Testis (tissue), 3 donors: Measurements from ENCODE around the gene LYRM4. TPM values are rescaled to one million over a fixed set of nuclear protein-coding genes. Genes with fewer than 3 reads are reported as not detected.

Source experiments
- DNase-seq: peaks from one replicate; pipeline ENCODE4 v3.0.0-alpha.2; 2019
- H3K27ac ChIP-seq, 2 donors: fragments of 200-600 bp; sonication (generic); one replicate each; pipeline ENCODE4 v1.5.1; 2019
- H3K27me3 ChIP-seq: fragments of 200-600 bp; sonication (generic); one replicate; pipeline ENCODE4 v1.5.1; 2019
- H3K36me3 ChIP-seq: fragments of 200-600 bp; sonication (generic); one replicate; pipeline ENCODE4 v1.5.1; 2017; ENCODE audit warnings: low read depth; ENCODE audit errors: missing control alignments
- H3K4me1 ChIP-seq: fragments of 200-600 bp; sonication (generic); one replicate; pipeline ENCODE4 v1.5.1; 2019
- H3K4me3 ChIP-seq, 2 donors: fragments of 200-600 bp; sonication (generic); one replicate each; pipeline ENCODE4 v1.5.1; 2017 to 2019
- H3K9me3 ChIP-seq: fragments of 200-600 bp; sonication (generic); one replicate; pipeline ENCODE4 v1.5.1; 2017
- CTCF ChIP-seq, 3 experiments: fragments of 450-650 bp in 2 of 3; fragments of 200-600 bp in 1 of 3; sonication (generic) in 1 of 3; IDR thresholded peaks; one replicate each; pipeline ENCODE4 v1.5.1; 2016 to 2019; ENCODE audit warnings: antibody characterized with exemption in 3 of 3, mild to moderate bottlenecking in 2 of 3, moderate library complexity in 1 of 3
- POLR2A ChIP-seq: fragments of 450-650 bp; IDR thresholded peaks from one replicate; pipeline ENCODE4 v1.6.1; 2017; ENCODE audit warnings: antibody characterized with exemption, mild to moderate bottlenecking, moderate library complexity
- WGBS, 2 donors: methylation state at CpG; one replicate each; pipeline ENCODE4 v1.1.5; 2018; 5-methylcytosine and 5-hydroxymethylcytosine counted together
- intact Hi-C: fragments of 100-400 bp; cut with DNase I; formaldehyde crosslinking; loops from one replicate; pipeline ENCODE4 v1.15.1; 2023; ENCODE audit warnings: low total_unique reads
- polyA plus RNA-seq: library from polyadenylated mRNA; stranded (reverse); fragments of 350-450 nt; fragmentation: Illumina TruSeq; extraction: RNeasy Lipid Tissue Mini Kit (QIAGEN cat#74804); gene quantifications from one replicate; pipeline ENCODE4 v1.2.3, GENCODE V29; 2014; ENCODE audit warnings: low read depth, low replicate concordance; ENCODE audit not compliant: insufficient read depth
- total RNA-seq, 2 donors: library from RNA; depleted of rRNA; stranded (reverse); fragments of >200 nt; gene quantifications; one replicate each; pipeline ENCODE4 v1.2.3, GENCODE V29; 2016

Gene LYRM4
- total and polyA plus RNA-seq, 3 donors from 2014 or later: 18.5 to 41.8 (median 23.0) TPM

GRCh38 chr6:5180636-5181035 is 80.1 kb downstream of the LYRM4 start:
- TF ChIP-seq CTCF (IDR thresholded peaks at IDR 0.05) (no peak), POLR2A (no peak)
- Histone ChIP-seq H3K27me3 (no peaks in the 10 kb centered on the region), H3K9me3 (no peaks in the 10 kb centered on the region), H3K27ac (no peak overlapping the region), H3K4me1 (no peaks in the 10 kb centered on the region), H3K4me3 (no peak overlapping the region), H3K36me3 (no peaks in the 10 kb centered on the region)
- 94 to 96% methylated on average over 4 of the region's 4 CpGs for WGBS, 2 donors
- DNase-seq: no peak
- intact Hi-C loops: no loop called here

- H3K36me3 ChIP-seq: no peaks in the 10 kb centered on the region
- no peaks in the 10 kb centered on the region for H3K4me1 ChIP-seq
- no peaks in the 10 kb centered on the region for H3K27me3 ChIP-seq
These were observed 80.8 kb downstream of the LYRM4 start for GRCh38 chr6:5179917-5180316.

GRCh38 chr6:5178806-5179205 is 81.9 kb downstream of the LYRM4 start:
- no peak overlapping the region for H3K27ac ChIP-seq
- H3K27me3 ChIP-seq: no peaks in the 10 kb centered on the region
- no peak overlapping the region for H3K4me3 ChIP-seq
- no peak for DNase-seq
- TF ChIP-seq CTCF (IDR thresholded peaks at IDR 0.05): no peak
- TF ChIP-seq POLR2A: no peak
- H3K9me3 ChIP-seq: no peaks in the 10 kb centered on the region
- H3K36me3 ChIP-seq: no peaks in the 10 kb centered on the region
- intact Hi-C loops: no loop called here
- WGBS, 2 donors: 68 to 82% methylated on average over 2 of the region's 2 CpGs
- no peaks in the 10 kb centered on the region for H3K4me1 ChIP-seq

More at GRCh38 chr6:5179917-5180316, 80.8 kb downstream of the LYRM4 start:
- H3K9me3 ChIP-seq: no peaks in the 10 kb centered on the region
- TF ChIP-seq POLR2A (no peak), CTCF (IDR thresholded peaks at IDR 0.05) (no peak)
- no peak for DNase-seq
- intact Hi-C loops: no loop called here
- WGBS, 2 donors: 98 to 99% methylated on average over 5 of the region's 5 CpGs
- no peak overlapping the region for H3K27ac ChIP-seq
- H3K4me3 ChIP-seq: no peak overlapping the region

DNA sequence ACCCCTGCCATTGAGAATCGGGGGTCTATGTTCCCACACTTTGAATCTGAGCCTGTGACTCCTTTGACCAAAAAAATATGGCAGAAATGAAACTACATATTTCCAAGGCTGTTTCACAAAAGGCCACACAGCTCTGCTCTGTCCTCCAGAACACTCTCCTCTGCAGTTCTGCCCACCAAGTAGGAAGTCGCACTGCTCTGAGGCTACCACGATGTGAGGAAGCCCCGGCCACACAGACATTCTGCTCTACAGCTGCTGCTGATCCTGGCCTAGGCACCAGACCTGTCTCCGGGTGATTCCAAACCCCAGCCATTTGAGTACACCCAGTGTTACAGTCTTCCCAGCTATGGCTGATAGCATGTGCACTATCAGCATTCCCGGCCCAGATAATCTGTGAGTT is 85.1 kb downstream of the LYRM4 start:
- TF ChIP-seq CTCF (IDR thresholded peaks at IDR 0.05) (no peak), POLR2A (no peak)
- intact Hi-C loops: no loop called here

DNA sequence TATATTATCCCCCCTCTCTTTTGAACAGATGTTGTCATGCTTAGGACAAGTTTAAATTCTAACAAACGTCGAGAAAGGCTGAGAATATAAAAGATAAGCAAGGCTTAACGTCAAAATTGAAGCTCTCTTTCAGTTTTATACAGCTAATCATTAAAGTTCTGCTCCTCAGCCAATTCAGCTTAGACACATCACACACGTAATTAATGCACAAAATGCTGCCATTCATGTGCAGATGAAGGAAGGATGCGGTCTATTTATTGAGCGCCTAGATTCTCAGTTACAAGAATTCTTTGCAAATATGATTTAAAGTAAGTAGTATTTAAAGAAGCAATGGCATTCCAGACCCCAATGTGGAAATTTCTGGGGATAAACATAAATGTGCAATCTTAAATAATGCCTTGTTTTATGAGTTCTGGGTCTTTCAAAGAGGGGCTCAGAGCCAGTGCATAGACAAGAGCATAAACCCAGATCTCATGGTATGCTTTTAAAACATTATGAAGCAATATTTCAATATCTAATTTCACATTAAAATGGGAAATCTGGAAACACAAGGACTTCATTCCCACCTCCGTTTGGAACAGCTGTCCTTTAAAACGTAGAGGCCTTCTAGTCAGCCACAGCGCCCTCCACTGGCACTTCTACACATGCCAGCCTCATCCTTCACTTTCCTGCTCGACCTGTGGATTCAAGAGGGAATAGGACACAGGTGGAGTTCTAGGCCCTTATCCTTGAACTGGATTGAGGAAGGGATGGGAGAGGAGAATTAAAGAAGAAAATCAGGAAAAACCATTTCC is 85.8 kb downstream of the LYRM4 start:
- no peaks in the 10 kb centered on the region for H3K9me3 ChIP-seq
- WGBS, 2 donors: 66 to 73% methylated on average over 10 of the region's 10 CpGs
- no peak overlapping the region for H3K4me3 ChIP-seq
- H3K27ac ChIP-seq: no peak overlapping the region
- H3K36me3 ChIP-seq: no peaks in the 10 kb centered on the region
- no peaks in the 10 kb centered on the region for H3K4me1 ChIP-seq
- DNase-seq: peak; percentile 28
- intact Hi-C loops: no loop called here
- no peaks in the 10 kb centered on the region for H3K27me3 ChIP-seq
- no peak for TF ChIP-seq POLR2A
- TF ChIP-seq CTCF (IDR thresholded peaks at IDR 0.05): no peak

More for the DNA sequence above, 85.1 kb downstream of the LYRM4 start:
- H3K4me1 ChIP-seq: no peaks in the 10 kb centered on the region
- H3K9me3 ChIP-seq: no peaks in the 10 kb centered on the region
- WGBS, 2 donors: 74 to 89% methylated on average over 6 of the region's 6 CpGs
- H3K36me3 ChIP-seq: no peaks in the 10 kb centered on the region
- no peak for DNase-seq
- H3K27ac ChIP-seq: no peak overlapping the region
- no peaks in the 10 kb centered on the region for H3K27me3 ChIP-seq
- H3K4me3 ChIP-seq: no peak overlapping the region
